Measurements from ENCODE around the gene SYT17. TPM values are rescaled to one million over a fixed set of nuclear protein-coding genes. Genes with fewer than 3 reads are reported as not detected.
A peak's percentile ranks its signal among the peaks of the same experiment; 100 is the strongest.

Gene SYT17
- polyA plus RNA-seq, 10 donors: 4.1 to 6.6 (median 5.5) TPM

DNA sequence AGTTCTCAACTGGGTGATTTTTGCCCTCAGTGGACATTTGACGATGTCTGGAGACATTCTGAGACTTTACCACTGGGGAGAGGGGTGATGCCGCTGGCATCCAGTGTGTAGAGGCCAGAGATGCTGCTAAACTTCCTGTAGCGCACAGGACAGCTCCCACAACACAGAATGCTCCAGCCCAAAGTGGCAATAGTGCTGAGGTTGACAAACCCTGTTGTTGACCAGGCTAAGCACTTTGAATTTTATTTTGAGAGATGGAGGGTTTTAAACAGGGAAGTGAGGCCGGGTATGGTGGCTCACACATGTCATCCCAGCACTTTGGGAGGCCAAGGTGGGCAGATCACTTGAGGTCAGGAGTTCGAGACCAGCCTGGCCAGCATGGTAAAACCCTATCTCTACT, 44.0 kb downstream of the SYT17 start:
- no peak for DNase-seq

DNA sequence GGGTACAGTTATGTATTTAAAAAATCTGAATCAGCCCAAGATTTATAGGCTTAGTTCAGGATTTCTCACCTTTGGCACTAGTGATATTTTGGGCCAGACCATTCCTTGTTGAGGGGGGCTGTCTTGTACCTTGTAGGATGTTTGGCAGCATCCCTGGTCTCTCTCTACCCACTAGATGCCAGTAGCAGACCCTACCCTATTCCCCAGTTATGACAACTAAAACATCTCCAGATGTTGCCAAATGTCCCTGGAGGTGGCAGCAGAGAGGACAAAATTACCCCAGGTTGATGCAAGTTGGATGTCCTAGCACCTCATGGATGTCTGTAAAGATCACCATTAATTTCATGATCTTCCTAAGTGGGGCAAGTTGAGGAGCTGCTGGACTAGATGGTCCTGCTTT, 45.8 kb downstream of the SYT17 start:
- no peak for DNase-seq

DNA sequence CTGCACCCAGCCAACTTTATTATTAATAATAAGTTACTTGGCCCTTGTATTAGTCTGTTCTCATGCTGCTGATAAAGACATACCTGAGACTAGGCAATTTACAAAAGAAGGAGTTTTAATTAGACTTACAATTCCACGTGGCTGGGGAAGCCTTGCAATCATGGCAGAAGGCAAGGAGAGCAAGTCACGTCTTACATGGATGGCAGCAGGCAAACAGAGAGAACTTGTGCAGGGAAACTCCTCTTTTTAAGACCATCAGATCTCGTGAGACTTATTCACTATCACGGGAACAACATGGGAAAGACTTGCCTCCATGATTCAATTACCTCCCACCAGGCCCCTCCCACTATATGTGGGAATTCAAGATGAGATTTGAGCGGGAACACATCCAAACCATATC, 47.7 kb downstream of the SYT17 start:
- no peak for DNase-seq

DNA sequence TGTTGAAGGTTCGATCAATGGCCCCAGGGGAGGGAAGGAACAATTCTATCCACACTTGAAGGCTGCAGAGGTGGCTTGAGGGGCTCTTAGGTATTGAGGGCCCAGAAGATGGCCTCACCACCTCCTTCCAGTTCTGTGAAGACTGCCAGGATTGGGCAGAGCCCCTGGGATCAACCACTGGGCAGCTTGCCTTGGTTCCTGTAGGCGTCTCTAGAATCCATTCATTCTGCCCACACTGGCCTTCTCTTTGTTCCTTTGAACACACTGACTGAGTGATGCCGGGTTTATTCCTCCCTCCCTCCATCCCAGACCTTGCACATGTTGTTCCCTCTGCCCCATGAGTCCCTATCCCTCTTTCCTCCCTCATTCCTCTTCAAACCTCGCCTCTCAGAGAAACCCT, 50.5 kb downstream of the SYT17 start:
- no peak for DNase-seq

DNA sequence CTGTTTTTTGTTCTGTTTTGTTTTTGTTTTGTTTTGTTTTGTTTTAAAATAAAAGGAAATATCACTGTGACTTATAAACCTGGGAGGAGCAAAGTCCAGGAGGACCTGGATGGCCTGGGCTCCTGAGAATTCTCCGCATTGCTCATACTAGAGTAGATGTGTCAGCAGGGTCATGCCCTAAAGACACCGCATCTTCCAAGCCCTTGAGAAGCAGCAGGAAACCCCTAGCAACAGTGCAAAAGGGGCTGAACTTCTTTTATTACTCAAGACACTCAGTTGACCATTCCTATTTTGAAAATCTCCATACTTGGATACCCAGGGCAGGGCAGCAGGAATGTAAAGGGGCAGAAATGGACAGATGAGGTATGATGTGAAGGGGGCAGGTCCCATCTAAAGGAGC, 51.8 kb downstream of the SYT17 start:
- no peak for DNase-seq

DNA sequence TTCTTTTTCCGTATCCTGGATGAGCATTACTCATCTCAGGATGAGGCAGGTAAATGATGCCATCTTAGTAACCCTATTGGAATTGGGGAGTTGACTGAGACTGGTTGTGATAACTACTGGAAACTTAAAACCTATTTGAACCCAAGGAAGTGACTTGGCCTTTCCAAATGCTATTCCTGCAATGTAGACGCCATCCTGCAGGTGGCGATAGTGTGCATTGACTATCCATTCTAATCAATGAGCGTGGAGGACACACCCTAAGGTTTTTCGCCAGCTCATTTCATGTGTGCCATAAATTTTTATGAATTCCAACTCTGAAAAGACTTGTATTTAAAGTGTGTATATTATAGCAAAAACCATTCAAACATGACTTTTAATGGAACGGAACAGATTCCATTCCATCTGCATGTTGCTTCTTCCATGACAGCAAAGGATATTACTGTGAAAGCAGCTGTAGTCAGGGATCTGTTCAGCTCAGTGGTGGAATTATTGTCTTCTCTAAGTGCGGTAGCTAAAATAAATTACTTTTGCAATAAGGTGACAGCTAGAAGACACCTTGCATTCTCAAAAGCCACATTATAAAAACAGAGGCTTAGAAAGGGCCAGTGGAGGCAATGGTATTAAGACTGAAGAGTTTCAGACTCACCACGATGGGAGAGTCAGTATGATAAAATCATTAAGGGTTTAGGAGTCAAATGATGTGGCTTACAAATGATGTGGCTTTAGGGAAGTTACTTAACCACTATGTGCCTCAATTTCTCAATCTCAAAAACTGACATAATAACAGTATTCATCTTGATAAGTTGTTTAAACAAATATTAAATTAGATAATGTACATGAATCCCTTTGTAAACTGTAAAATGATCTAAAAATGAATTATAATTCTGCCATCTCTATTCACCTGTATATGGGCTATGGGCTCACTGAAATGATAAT, 55.5 kb downstream of the SYT17 start:
- no peak for DNase-seq

DNA sequence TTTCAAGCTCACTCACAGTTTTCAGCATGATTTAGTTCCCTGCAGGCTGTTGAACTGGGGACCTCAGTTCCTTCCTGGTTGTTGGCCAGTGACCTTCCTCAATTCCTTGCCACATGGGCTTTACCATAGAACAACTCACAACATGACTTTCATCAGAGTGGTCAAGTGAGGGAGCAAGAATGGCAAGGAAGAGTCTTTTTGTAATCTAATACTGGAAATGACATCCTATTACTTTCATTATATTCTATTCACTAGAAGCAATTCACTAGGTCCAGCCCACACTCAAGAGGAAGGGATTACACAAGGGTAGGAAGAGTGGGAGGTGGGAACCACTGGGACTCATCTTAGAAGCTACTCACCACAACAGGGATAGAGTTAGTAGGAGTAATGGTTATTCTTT, 57.6 kb downstream of the SYT17 start:
- no peak for DNase-seq

DNA sequence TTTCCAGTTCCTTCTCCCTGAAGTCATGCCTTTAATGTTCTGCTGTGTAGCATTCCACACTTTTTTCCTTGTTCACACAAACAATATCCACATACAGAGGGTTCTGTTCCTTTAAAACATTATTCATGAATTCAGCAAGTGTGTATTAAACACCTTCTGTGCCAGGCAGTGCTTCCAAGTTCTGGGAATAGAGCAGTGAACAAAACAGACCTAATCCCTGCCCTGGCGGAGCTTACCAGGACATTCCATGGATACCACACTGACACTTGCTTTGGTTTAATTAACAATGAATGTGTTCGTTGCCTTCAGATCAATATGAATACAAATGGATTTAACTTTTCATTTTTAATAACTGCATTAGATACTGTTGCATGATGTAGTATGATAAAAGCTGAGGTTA, 59.6 kb downstream of the SYT17 start:
- peak in 2 of 3 donors; percentile 14 to 28 for DNase-seq

DNA sequence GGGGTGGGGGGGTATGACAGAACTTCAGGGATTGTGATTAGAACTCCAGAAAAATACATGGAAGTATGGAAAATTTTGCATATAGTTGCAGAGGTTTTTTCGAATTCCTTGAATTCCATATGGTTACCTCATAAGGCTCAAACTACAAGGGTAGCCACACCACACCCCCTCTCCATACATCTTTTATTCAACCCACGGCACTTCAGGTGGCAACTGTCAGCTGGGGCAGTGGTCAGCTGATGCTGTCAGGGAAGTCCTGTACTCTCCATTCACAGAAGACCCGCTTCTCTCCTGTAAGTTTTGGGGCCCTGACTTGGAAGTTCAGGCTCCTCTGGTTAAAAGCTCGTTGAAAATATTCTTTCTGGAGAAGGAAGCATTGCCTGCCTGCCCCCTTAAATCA, 60.0 kb downstream of the SYT17 start:
- peak in 1 of 3 donors; percentile 17 for DNase-seq

DNA sequence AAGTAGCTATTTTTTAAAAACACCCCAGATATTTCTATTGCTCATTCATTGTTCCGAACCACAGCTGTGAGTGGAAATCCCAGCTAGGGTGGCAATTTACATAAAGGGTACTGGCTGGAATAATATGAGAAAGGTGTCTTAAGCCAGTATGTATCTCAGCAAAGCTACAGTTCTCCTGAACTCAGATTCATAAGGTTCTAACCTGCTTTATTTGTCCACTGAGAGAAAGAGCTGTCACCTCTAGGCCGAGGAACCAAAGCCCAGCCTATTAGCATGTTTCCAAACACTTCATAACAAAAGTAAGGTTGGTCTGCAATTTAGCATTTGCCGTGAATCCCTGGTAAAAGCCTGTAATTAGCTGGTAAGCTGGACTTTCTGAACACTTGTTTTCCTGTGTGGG, 60.5 kb downstream of the SYT17 start:
- DNase-seq: no peak

DNA sequence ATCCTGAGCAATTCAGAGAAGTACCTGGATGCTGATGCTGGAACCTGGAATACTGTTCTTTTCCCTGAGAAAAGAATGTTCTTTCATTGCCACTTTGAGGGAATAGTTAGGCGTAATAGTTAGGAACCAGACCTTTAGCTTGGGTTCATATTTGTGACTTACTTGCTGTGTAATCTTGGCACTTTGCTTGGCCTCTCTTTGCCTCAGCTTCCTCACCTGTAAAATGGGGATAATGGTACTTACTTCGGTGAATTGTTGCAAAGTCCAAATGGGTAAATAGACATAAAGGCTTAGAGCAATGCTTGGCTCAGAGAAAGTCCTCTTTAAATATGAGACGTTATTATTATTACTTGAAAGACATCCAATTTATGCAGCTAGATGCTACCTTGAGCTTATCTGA, 62.5 kb downstream of the SYT17 start:
- DNase-seq: no peak

DNA sequence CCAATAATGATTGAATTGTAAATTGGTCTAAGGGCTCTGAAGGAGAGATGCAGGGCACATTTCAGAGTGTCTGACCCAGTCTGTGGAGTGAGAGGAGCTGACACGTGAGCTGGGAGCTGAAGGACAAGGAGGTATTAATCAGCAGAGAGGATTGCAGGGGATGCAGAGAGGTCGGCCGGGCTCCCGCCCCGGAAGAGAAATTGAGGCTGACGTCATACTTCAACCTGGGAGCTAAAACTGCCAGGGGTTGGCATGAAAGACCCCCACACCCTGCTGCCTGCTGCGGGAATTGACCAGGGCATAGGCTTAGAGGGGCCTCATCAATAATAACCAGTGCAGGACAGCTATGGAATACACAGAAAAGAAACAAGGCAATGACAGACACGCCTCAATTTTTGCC, 63.8 kb downstream of the SYT17 start:
- DNase-seq: no peak

DNA sequence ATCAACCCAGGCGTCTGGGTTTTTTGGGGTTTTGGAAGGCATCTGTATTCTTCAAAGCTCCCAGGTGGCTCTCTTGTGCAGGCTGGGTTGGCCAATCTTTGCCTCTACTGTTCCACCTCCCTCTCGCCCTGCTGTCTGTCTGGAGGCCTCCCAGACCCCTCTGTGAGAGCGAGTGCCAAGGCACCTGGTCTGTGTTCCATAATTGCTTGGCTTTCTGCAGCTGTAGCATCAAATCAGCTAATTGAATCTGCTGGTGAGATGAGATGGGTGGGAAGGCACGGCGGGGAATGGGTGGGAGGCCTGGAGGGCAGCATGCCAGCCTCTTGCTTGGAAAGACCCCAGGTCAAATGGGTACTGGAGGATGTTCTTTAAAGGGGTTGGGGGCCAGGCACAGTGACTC, 64.9 kb downstream of the SYT17 start:
- no peak for DNase-seq

DNA sequence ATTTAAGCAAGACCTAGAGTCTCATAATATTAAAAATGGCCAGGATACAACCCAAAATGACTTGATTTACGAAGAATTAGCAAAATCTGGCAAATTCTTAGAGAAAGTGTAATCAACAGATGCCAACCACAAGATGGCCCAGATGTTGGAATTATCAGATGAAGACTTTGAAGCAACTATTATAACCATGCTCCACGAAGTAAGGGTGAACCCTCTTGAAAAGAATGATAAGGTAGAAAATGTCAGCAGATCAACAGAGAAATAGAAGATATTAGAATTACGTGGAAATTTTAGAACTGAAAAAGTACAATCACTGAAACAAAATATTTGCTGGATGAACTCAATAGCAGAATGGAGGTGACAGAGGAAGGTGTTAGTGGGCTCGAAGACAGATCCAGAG, 67.4 kb downstream of the SYT17 start:
- DNase-seq: no peak

DNA sequence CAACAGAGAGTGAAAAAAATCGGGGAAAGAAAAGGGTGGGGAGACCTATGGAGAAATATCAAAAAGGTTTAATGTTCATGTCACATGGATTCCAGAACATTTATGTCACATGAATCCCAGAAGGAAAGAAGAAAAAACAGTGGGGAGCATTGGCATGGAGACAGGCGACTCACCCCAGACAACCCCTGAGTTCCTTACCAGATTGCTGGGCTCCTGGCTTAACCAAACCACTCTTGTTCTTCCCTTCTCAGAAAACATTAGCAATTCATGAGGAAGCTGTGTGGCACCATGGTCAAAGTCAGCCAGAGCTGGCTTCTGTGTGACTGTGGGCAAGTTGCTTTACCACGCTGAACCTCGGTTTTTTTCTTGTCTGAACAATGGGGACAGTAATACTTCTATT, 67.8 kb downstream of the SYT17 start:
- DNase-seq: no peak

DNA sequence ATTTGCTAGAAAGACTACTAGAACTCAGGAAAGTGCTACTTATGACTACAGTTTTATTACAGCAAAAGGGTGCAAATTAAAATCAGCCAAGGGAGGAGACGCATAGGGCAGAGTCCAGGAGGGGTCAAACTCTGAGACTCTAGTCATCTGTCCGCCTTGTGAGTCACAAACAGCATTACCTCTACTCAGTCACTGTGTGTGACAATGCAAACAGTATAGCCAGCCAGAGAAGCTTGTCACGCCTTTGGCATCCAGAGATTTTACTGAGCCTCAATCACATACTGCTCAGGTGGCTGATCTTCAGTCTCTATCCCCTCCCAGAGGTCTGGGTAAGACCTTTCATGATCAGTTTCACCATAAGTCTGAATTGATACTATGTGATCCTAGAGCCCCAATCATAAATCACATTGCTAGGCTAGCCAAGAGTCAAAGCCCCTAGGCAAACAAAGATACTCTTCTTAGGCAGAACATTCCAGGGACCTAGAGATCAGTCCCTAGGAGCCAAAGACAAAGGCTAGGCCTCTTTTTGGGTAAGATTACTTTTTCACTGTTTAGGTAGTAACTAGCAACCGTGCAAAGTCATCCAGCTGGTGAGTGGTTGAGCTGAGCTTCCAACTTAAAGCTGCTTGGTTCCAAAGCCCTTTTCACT, 68.6 kb downstream of the SYT17 start:
- no peak for DNase-seq

DNA sequence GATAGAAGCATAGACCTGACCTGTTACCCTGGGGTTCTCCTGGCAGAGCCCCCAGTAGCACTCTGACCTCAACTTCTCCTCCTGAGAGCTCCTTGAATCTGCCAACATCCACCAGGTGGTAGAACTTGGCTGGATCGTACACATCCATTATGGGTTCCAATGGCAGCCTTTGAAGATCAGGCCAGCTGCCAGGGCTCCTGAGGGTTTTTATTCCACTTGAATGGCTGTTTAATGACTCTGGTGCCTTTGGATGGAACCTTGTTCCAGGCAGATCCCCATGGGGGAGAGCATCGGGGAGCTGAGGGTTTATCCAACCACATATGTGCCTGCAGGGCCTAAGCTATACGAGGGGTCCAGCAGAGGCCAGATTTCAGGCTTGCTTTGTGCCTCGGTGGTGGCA, 70.4 kb downstream of the SYT17 start:
- DNase-seq: no peak

DNA sequence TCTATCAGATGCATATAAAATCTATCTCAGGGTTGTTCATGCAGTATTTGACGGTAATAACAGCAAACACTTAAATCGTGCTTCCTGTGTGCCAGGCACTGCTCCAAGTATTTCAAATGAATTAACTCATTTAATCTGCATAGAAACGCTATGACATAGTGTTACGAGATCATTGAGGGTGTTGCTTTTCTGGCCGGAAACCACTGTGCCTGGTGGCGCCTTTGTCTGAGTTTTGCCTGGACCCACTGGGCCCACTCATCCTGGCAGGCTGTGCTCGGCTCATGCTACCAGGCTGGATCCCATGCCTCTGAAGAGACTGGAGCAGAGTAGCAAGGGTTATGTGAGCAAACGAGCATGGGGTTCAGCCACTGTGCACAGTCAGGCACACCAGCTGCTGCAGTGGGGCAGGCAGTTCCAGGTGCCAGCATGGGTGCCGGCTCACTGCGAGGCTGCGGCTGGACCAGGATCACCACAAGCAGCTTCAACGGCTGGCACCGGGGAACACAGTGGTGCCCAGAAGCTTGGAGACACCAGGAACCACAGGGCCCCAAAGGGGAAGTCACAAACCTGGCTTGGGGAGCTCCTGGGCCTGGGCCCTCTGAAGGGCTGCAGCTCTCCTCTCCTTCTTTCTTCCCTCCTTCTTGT, 71.6 kb downstream of the SYT17 start:
- DNase-seq: no peak

DNA sequence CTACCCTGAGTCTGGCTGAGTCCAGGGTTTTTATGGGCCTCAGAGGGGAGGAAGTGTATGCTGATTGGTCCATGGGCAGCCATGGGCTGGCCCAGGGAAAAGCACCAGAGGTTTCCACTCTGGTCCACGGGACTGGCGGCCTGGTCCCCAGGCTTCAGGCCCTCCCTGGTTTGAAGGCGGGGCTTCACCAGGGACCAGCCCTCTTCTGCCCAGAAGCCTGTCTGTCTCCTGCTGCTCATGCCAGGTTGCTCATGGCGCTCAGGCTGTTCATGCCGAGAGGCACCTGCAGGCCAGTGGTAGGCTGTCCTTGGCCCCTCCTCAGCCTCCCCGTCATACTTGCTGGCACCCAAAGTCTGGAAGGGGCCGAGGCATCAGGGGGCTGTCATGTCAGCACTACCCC, 72.5 kb downstream of the SYT17 start:
- DNase-seq: no peak

DNA sequence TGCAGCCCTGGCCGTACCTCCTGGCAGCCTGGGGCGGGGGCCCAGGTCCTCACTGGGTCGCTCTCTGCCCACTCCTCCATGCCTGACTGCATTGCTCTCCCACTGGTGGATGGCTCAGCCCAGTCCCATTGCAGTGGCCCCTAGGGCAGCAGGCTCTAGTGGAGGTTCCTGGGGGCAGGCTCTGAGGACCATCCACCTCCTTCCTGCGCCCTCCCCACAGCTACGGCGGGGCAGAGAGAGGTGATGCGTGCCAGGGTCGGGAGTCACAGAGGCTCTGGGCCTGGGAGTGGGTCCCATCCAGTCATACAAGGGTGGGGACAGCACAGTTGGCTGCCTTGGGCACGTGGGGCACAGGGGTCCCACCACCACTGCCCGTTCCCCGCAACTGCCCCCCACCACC, 73.5 kb downstream of the SYT17 start:
- no peak for DNase-seq

DNA sequence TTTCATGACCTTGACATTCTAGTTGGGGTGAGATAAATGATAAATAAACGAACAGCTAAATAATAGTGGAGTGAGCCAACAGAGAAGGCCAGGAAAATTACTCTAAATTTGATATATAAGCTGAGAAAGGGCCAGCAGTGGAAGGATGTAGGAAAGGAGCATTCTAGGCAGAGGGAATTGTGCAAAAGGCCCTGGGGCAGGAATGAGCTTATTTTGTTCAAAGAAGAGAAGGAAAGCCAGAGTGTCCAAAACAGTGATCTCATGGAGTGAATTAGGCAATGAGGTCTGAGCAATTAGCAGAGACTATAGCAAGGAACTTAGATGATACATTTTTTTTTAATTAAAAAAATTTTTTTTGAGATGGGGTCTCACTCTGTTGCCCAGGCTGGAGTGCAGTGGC, 74.1 kb downstream of the SYT17 start:
- no peak for DNase-seq

DNA sequence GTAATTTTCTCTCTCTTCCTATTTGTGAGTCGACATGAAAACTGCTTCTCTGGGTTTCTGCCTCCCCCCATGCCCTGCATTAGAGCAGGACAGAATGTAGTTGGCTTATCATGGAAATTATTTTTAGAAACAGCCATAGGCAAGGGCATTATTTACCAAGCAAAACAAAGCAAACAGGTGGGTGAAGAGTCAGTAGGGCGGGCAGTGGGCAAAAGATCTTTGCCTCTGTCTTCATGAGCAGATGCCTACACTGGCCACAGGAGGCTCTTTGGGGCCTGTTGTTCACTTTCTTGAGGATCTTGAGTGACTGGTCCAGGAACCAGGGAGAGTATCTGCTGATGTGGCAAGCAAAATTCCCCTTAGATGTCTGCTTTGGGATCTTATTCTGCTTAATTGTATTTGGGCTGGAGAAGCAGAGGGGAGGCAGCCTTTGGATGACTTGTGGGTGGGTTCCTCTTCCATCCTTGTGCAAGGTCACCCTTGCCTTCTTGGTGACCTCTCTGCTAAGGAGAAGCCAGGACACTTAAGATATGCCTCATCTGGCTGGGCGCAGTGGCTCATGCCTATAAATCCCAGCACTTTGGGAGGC, 75.0 kb downstream of the SYT17 start:
- no peak for DNase-seq
